Activated T-cell treated with anti-CD3 and anti-CD28 coated beads for 1 hour (primary cell): ENCODE measurements around the gene RBMS2.
"Not testable (repeated sequence)": the region's sequence is repeated elsewhere in the genome, so short reads cannot be mapped to it uniquely, and the experiment has no call there.

Source experiments
- DNase-seq: peaks from one replicate; pipeline ENCODE4 v3.0.0-alpha.2; 2020; ENCODE audit warnings: low read depth

RBMS2 gene

GRCh38 chr12:56518570-56518969 is 3.0 kb upstream of the RBMS2 start:
- DNase-seq: no peak

- DNase-seq: no peak
These were observed 1.6 kb upstream of the RBMS2 start for GRCh38 chr12:56520048-56520447.

- no peak for DNase-seq
These were observed 1.1 kb upstream of the RBMS2 start for GRCh38 chr12:56520506-56520905.

GRCh38 chr12:56521209-56521589 is 421 bp upstream of the RBMS2 start:
- no peak for DNase-seq

- no peak for DNase-seq
These were observed 982 bp downstream of the RBMS2 start for GRCh38 chr12:56522411-56523193.

GRCh38 chr12:56528846-56529245 is 7.2 kb downstream of the RBMS2 start:
- no peak for DNase-seq

GRCh38 chr12:56529656-56530055 is 8.0 kb downstream of the RBMS2 start:
- no peak for DNase-seq

- no peak for DNase-seq
These were observed 8.9 kb downstream of the RBMS2 start for GRCh38 chr12:56530390-56531055.

GRCh38 chr12:56537546-56537945 is 15.9 kb downstream of the RBMS2 start:
- DNase-seq: no peak

- DNase-seq: no peak
These were observed 20.0 kb downstream of the RBMS2 start for GRCh38 chr12:56541631-56542030.

- no peak for DNase-seq
These were observed 20.5 kb downstream of the RBMS2 start for GRCh38 chr12:56542164-56542563.

- DNase-seq: no peak
These were observed 23.5 kb downstream of the RBMS2 start for GRCh38 chr12:56545023-56545604.

GRCh38 chr12:56546680-56547079 is 25.1 kb downstream of the RBMS2 start:
- no peak for DNase-seq

GRCh38 chr12:56551070-56551469 is 29.4 kb downstream of the RBMS2 start:
- DNase-seq: no peak

- DNase-seq: peak; percentile 9
These were observed 44.0 kb downstream of the RBMS2 start for GRCh38 chr12:56565510-56566101.

GRCh38 chr12:56568146-56568545 is 46.5 kb downstream of the RBMS2 start:
- DNase-seq: no peak

GRCh38 chr12:56571121-56571520 is 49.5 kb downstream of the RBMS2 start:
- no peak for DNase-seq

- no peak for DNase-seq
These were observed 50.7 kb downstream of the RBMS2 start for GRCh38 chr12:56572288-56572687.

- no peak for DNase-seq
These were observed 52.6 kb downstream of the RBMS2 start for GRCh38 chr12:56574210-56574609.

- not testable (repeated sequence) for DNase-seq
These were observed 55.6 kb downstream of the RBMS2 start for GRCh38 chr12:56577248-56577647.

- no peak for DNase-seq
These were observed 57.4 kb downstream of the RBMS2 start for GRCh38 chr12:56578983-56579546.

GRCh38 chr12:56581418-56582145 is 60.0 kb downstream of the RBMS2 start:
- no peak for DNase-seq
